ENCODE data around the gene DPH5. TPM values are rescaled to one million over a fixed set of nuclear protein-coding genes. Genes with fewer than 3 reads are reported as not detected.

Gene DPH5
- polyA plus RNA-seq, 4 donors, result 16.8 to 34.8 (median 24.1) TPM

DNA sequence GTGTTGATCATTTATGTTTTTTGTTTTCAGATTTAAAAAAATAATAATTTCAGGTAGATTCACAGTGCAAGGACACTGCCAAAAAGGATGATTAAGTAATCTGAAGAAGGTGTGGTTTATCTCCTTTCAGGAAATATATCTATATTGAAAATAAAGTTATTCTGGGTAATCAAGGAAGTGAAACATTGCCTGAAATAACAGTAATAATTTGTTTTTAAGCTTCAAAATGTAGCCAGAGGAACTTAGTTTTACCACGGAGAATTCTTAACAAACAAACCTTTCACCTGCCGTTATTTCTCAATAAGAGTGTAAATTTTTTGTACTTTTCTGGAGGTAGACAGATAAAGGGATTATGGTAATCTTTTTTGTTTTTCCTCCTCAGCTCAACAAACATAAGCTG, 2.9 kb upstream of the DPH5 start:
- H3K4me3 ChIP-seq (ENCODE audit: low read depth in 1 of 3, low read length in 3 of 3), result no peak overlapping the region
- WGBS, 3 donors, result 52 to 75% (median 73%) methylated on average over 2 of the region's 2 CpGs
- no peak overlapping the region for H3K27ac ChIP-seq (ENCODE audit: low read depth in 1 of 3, low read length in 2 of 3)
- DNase-seq (no peak), FAIRE-seq (no peak)
- no peaks in the 10 kb centered on the region for H3K9me3 ChIP-seq (ENCODE audit: control insufficient read depth in 2 of 2, insufficient read depth in 1 of 2, low read depth in 1 of 2, low read length in 1 of 2)
- no peaks in the 10 kb centered on the region for H3K36me3 ChIP-seq (ENCODE audit: control insufficient read depth in 3 of 3, insufficient read depth in 2 of 3, low read depth in 1 of 3, low read length in 3 of 3)
- H3K27me3 ChIP-seq (ENCODE audit: control insufficient read depth in 3 of 3, insufficient read depth in 3 of 3, low read length in 3 of 3), result no peaks in the 10 kb centered on the region
- H3K4me1 ChIP-seq (ENCODE audit: control insufficient read depth in 3 of 3, insufficient read depth in 2 of 3, low read depth in 1 of 3, low read length in 2 of 3), result peaks cover 3 to 4% (median 4%) of the 10 kb centered on the region in 3 donors

DNA sequence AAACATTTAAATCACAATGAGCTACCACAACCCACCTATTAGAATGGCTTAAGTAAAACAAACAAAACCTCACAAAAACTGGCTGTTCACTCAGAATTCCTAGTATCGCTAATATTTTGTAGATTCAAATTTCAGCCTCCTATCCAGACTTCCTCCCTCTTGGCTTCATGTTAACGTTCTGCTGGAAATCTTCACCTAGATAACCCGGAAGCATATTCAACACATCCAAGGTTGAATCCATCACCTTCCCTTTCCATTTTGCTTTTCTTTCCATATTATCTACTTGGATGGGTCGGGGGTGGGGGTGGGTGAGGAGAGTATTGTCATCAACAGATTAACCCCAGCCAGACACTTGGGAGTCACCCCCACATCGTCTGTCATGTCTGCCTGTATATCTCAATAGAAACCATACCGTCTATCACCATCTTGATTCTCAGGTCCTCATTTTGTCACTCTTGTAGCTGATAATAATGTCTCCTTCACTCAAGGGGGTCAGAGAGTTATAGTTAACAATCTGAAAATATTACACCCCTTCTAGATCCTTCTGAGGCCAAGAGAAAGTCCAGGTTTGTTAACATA, 1.7 kb upstream of the DPH5 start:
- no peaks in the 10 kb centered on the region for H3K9me3 ChIP-seq (ENCODE audit: control insufficient read depth in 2 of 2, insufficient read depth in 1 of 2, low read depth in 1 of 2, low read length in 1 of 2)
- FAIRE-seq (no peak), DNase-seq (no peak)
- H3K27ac ChIP-seq (ENCODE audit: low read depth in 1 of 3, low read length in 2 of 3), result no peak overlapping the region
- peaks cover 0 to 4% (median 0%) of the 10 kb centered on the region in 3 donors for H3K36me3 ChIP-seq (ENCODE audit: control insufficient read depth in 3 of 3, insufficient read depth in 2 of 3, low read depth in 1 of 3, low read length in 3 of 3)
- H3K27me3 ChIP-seq (ENCODE audit: control insufficient read depth in 3 of 3, insufficient read depth in 3 of 3, low read length in 3 of 3), result no peaks in the 10 kb centered on the region
- H3K4me3 ChIP-seq (ENCODE audit: low read depth in 1 of 3, low read length in 3 of 3), result no peak overlapping the region
- H3K4me1 ChIP-seq (ENCODE audit: control insufficient read depth in 3 of 3, insufficient read depth in 2 of 3, low read depth in 1 of 3, low read length in 2 of 3), result peaks cover 3 to 4% (median 4%) of the 10 kb centered on the region in 3 donors
- 88 to 93% (median 93%) methylated on average over 6 of the region's 6 CpGs for WGBS, 3 donors

DNA sequence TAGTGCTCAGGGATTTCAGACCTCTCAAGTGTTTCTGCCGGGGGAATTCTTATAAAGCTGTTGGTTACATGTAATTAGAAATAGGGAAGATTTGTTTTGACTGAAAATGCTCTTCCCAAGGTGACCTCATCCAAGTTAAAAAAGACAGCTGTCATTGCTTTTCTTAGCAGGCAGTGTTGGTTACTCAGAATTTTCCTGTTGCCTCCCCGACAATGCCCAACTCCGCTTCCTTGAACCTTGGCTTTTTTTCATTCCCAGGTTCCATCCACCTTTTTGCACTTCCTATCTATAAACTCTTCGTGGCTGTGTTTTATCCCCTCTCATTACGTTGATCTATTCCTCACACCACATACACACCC, 825 bp upstream of the DPH5 start:
- WGBS, 3 donors, result 14 to 28% (median 14%) methylated on average over 5 of the region's 5 CpGs
- Histone ChIP-seq H3K27me3 (ENCODE audit: control insufficient read depth in 3 of 3, insufficient read depth in 3 of 3, low read length in 3 of 3) (no peaks in the 10 kb centered on the region), H3K4me3 (ENCODE audit: low read depth in 1 of 3, low read length in 3 of 3) (peak overlapping the region; percentile 63 to 89 (median 76)), H3K27ac (ENCODE audit: low read depth in 1 of 3, low read length in 2 of 3) (peak overlapping the region; percentile 74 to 95 (median 81)), H3K36me3 (ENCODE audit: control insufficient read depth in 3 of 3, insufficient read depth in 2 of 3, low read depth in 1 of 3, low read length in 3 of 3) (peaks cover 0 to 4% (median 0%) of the 10 kb centered on the region in 3 donors), H3K9me3 (ENCODE audit: control insufficient read depth in 2 of 2, insufficient read depth in 1 of 2, low read depth in 1 of 2, low read length in 1 of 2) (no peaks in the 10 kb centered on the region), H3K4me1 (ENCODE audit: control insufficient read depth in 3 of 3, insufficient read depth in 2 of 3, low read depth in 1 of 3, low read length in 2 of 3) (peaks cover 3 to 4% (median 4%) of the 10 kb centered on the region in 3 donors)
- FAIRE-seq (no peak), DNase-seq (no peak)

DNA sequence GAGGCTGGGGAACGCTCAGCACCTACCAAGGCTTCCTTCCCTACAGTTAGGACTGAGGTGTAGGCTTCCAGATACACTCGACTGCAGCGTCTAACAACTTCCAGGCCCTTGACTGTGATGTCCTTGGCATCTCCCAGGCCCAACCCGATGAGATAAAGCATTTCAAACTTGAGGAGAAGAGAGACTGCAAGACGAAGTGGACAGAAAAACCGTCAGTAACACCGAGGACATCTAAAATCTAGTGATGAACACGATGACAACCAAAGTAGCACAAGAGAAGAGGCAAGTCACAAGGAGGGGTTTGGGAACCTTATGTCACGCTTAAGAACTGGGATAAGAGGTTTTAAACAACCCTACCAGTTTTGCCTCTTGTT, 314 bp downstream of the DPH5 start:
- DNase-seq (peak in 1 of 2 donors; percentile 45), FAIRE-seq (no peak)
- Histone ChIP-seq H3K36me3 (ENCODE audit: control insufficient read depth in 3 of 3, insufficient read depth in 2 of 3, low read depth in 1 of 3, low read length in 3 of 3) (peaks cover 0 to 4% (median 0%) of the 10 kb centered on the region in 3 donors), H3K9me3 (ENCODE audit: control insufficient read depth in 2 of 2, insufficient read depth in 1 of 2, low read depth in 1 of 2, low read length in 1 of 2) (no peaks in the 10 kb centered on the region), H3K4me1 (ENCODE audit: control insufficient read depth in 3 of 3, insufficient read depth in 2 of 3, low read depth in 1 of 3, low read length in 2 of 3) (peaks cover 3 to 4% (median 4%) of the 10 kb centered on the region in 3 donors), H3K27ac (ENCODE audit: low read depth in 1 of 3, low read length in 2 of 3) (peak overlapping the region in 2 of 3 donors; percentile 74 to 95), H3K4me3 (ENCODE audit: low read depth in 1 of 3, low read length in 3 of 3) (peak overlapping the region; percentile 63 to 89 (median 76)), H3K27me3 (ENCODE audit: control insufficient read depth in 3 of 3, insufficient read depth in 3 of 3, low read length in 3 of 3) (no peaks in the 10 kb centered on the region)
- WGBS, 3 donors, result 0 to 1% (median 1%) methylated on average over 9 of the region's 9 CpGs

DNA sequence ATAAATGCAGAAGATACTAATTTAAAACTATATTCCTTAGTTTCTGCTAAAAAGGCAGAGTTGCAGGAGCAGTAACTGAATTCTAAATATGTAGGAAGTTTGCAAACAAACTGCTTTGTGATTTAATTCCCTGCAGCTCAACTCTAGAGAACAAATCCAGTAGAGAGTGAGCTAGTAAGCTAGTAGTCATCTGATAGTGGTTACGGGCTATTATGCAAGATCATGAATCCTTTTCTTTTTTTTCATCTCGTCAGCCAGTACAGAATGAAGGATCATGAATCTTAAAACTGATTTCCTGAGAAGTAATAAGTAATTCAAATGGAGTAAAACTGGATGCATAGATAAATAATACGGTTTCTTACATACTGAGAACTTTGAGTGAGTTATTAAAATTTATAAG, 3.3 kb downstream of the DPH5 start:
- peaks cover 3 to 4% (median 4%) of the 10 kb centered on the region in 3 donors for H3K4me1 ChIP-seq (ENCODE audit: control insufficient read depth in 3 of 3, insufficient read depth in 2 of 3, low read depth in 1 of 3, low read length in 2 of 3)
- DNase-seq (no peak), FAIRE-seq (no peak)
- no peaks in the 10 kb centered on the region for H3K9me3 ChIP-seq (ENCODE audit: control insufficient read depth in 2 of 2, insufficient read depth in 1 of 2, low read depth in 1 of 2, low read length in 1 of 2)
- H3K36me3 ChIP-seq (ENCODE audit: control insufficient read depth in 3 of 3, insufficient read depth in 2 of 3, low read depth in 1 of 3, low read length in 3 of 3), result peaks cover 0 to 6% (median 0%) of the 10 kb centered on the region in 3 donors
- no peak overlapping the region for H3K27ac ChIP-seq (ENCODE audit: low read depth in 1 of 3, low read length in 2 of 3)
- no peak overlapping the region for H3K4me3 ChIP-seq (ENCODE audit: low read depth in 1 of 3, low read length in 3 of 3)
- no peaks in the 10 kb centered on the region for H3K27me3 ChIP-seq (ENCODE audit: control insufficient read depth in 3 of 3, insufficient read depth in 3 of 3, low read length in 3 of 3)
- WGBS, 3 donors, result 85 to 90% (median 87%) methylated on average over 3 of the region's 3 CpGs

DNA sequence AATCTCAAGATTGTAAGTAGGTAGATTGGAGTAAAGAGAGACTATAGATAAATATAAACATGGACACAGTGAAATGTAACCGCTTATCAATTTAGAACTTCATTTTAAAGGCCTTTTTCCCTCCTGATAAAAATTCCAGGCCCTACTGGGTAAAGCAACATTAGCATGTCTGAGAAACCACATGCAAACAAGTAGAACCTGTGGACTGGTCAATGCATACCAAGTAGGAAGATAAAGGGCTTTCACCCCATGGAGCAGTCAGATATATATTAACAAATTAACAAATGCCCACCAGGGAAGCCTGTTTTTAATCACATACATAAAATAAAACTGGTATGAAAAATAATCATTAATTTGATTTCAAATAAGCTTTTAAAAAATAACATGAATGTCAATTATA, 8.1 kb downstream of the DPH5 start:
- no peak overlapping the region for H3K4me3 ChIP-seq (ENCODE audit: low read depth in 1 of 3, low read length in 3 of 3)
- no peaks in the 10 kb centered on the region for H3K27me3 ChIP-seq (ENCODE audit: control insufficient read depth in 3 of 3, insufficient read depth in 3 of 3, low read length in 3 of 3)
- DNase-seq (no peak), FAIRE-seq (no peak)
- H3K27ac ChIP-seq (ENCODE audit: low read depth in 1 of 3, low read length in 2 of 3), result no peak overlapping the region
- no peaks in the 10 kb centered on the region for H3K9me3 ChIP-seq (ENCODE audit: control insufficient read depth in 2 of 2, insufficient read depth in 1 of 2, low read depth in 1 of 2, low read length in 1 of 2)
- peaks cover 0 to 2% (median 0%) of the 10 kb centered on the region in 3 donors for H3K36me3 ChIP-seq (ENCODE audit: control insufficient read depth in 3 of 3, insufficient read depth in 2 of 3, low read depth in 1 of 3, low read length in 3 of 3)
- WGBS, 3 donors, result 80 to 98% (median 96%) methylated on average over 1 of the region's 1 CpG
- no peaks in the 10 kb centered on the region for H3K4me1 ChIP-seq (ENCODE audit: control insufficient read depth in 3 of 3, insufficient read depth in 2 of 3, low read depth in 1 of 3, low read length in 2 of 3)

DNA sequence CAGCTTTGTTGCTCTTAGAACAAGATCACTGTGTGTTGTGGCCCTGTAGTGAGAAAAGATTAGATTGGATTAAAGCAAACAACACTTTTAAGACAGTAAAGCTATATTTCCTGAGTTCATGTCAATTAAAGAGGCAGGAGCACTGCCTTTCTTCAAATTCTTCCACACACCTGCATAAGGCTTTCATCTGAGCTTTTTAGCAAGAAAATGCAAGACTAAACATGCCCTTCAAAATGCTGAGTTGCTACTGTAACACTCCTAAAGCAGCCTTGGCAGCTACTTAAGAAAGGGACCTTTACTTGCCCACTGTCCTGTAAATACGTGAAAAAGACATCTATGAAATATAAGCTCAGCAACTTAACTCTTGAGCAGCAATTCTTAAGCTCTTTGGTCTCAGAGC, 11.8 kb downstream of the DPH5 start:
- DNase-seq, result no peak
- WGBS, 3 donors, result 85 to 93% (median 86%) methylated on average over 1 of the region's 1 CpG
- Histone ChIP-seq H3K9me3 (ENCODE audit: control insufficient read depth in 2 of 2, insufficient read depth in 1 of 2, low read depth in 1 of 2, low read length in 1 of 2) (no peaks in the 10 kb centered on the region), H3K27ac (ENCODE audit: low read depth in 1 of 3, low read length in 2 of 3) (no peak overlapping the region), H3K27me3 (ENCODE audit: control insufficient read depth in 3 of 3, insufficient read depth in 3 of 3, low read length in 3 of 3) (no peaks in the 10 kb centered on the region), H3K4me3 (ENCODE audit: low read depth in 1 of 3, low read length in 3 of 3) (no peak overlapping the region), H3K36me3 (ENCODE audit: control insufficient read depth in 3 of 3, insufficient read depth in 2 of 3, low read depth in 1 of 3, low read length in 3 of 3) (peaks cover 0 to 2% (median 0%) of the 10 kb centered on the region in 3 donors), H3K4me1 (ENCODE audit: control insufficient read depth in 3 of 3, insufficient read depth in 2 of 3, low read depth in 1 of 3, low read length in 2 of 3) (no peaks in the 10 kb centered on the region)
- no peak for FAIRE-seq

DNA sequence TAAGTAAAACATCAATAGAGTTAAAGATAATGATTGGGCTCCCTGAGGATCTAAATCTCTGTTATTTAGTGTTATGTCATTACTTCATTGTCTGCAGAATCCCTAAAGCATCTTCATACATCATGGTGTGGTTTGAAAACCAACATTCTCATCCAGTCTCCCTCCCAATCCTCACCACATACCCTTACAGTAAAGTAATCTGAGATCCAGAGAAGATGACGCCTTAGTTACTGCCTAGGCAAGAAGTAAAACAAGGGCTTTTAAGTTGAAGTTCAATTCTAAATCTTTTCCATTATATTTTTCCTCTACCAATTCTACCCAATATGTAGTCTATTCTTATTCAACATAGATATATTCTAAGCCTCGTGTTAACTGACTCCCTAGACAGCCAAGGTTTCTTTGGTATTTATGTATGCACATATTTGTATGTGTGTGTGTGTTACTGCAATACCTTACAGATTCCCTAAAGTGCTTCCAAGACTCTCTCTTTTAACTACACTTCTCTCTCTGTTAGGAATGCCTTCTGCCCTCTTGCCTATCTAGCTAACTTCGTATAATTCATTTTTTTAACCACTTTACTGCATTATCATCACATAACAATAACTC, 17.3 kb downstream of the DPH5 start:
- Histone ChIP-seq H3K4me3 (ENCODE audit: low read depth in 1 of 3, low read length in 3 of 3) (no peak overlapping the region), H3K36me3 (ENCODE audit: control insufficient read depth in 3 of 3, insufficient read depth in 2 of 3, low read depth in 1 of 3, low read length in 3 of 3) (peaks cover 0 to 3% (median 1%) of the 10 kb centered on the region in 3 donors), H3K9me3 (ENCODE audit: control insufficient read depth in 2 of 2, insufficient read depth in 1 of 2, low read depth in 1 of 2, low read length in 1 of 2) (no peaks in the 10 kb centered on the region), H3K4me1 (ENCODE audit: control insufficient read depth in 3 of 3, insufficient read depth in 2 of 3, low read depth in 1 of 3, low read length in 2 of 3) (peaks cover 0 to 3% (median 0%) of the 10 kb centered on the region in 3 donors), H3K27me3 (ENCODE audit: control insufficient read depth in 3 of 3, insufficient read depth in 3 of 3, low read length in 3 of 3) (no peaks in the 10 kb centered on the region), H3K27ac (ENCODE audit: low read depth in 1 of 3, low read length in 2 of 3) (no peak overlapping the region)
- WGBS, 3 donors, result 93 to 95% (median 94%) methylated on average over 3 of the region's 3 CpGs
- no peak for FAIRE-seq
- DNase-seq, result no peak

Data from small intestine (tissue), 7 donors.